Parathyroid adenoma (tissue), 2 donors: ENCODE measurements around the gene STX16.

Source experiments
- H2AFZ ChIP-seq: fragments of 300-600 bp; sonication (generic); one replicate; pipeline ENCODE4 v1.7.0; 2017; ENCODE audit warnings: antibody characterized with exemption, mild to moderate bottlenecking
- H3K27ac ChIP-seq: fragments of 300-600 bp; sonication (generic); one replicate; pipeline ENCODE4 v1.7.0; 2017
- H3K27me3 ChIP-seq: fragments of 300-600 bp; sonication (generic); one replicate; pipeline ENCODE4 v1.7.0; 2017; ENCODE audit warnings: low read length; ENCODE audit not compliant: control insufficient read depth, insufficient read depth
- H3K36me3 ChIP-seq: fragments of 300-600 bp; sonication (generic); one replicate; pipeline ENCODE4 v1.7.0; 2017; ENCODE audit warnings: low read length; ENCODE audit not compliant: control insufficient read depth, insufficient read depth
- H3K4me1 ChIP-seq: fragments of 300-600 bp; sonication (generic); one replicate; pipeline ENCODE4 v1.7.0; 2017; ENCODE audit warnings: control low read depth
- H3K4me2 ChIP-seq: fragments of 300-600 bp; sonication (generic); one replicate; pipeline ENCODE4 v1.7.0; 2017; ENCODE audit warnings: low read length
- H3K4me3 ChIP-seq: fragments of 300-600 bp; sonication (generic); one replicate; pipeline ENCODE4 v1.7.0; 2017; ENCODE audit warnings: low read depth, low read length
- H3K79me2 ChIP-seq: fragments of 300-600 bp; sonication (generic); one replicate; pipeline ENCODE4 v1.7.0; 2017; ENCODE audit warnings: control low read depth
- H3K9ac ChIP-seq: fragments of 300-600 bp; sonication (generic); one replicate; pipeline ENCODE4 v1.7.0; 2017; ENCODE audit warnings: mild to moderate bottlenecking
- H3K9me3 ChIP-seq: fragments of 300-600 bp; sonication (generic); one replicate; pipeline ENCODE4 v1.7.0; 2017; ENCODE audit warnings: low read length; ENCODE audit not compliant: control insufficient read depth
- TF ChIP-seq, protein P1 (sequence below): fragments of 300-600 bp; sonication (generic); IDR thresholded peaks from one replicate; pipeline ENCODE4 v1.7.0; 2017; ENCODE audit warnings: antibody characterized with exemption, mild to moderate bottlenecking
- donor health status: primary hyperparathyroidism.

STX16 gene

GRCh38 chr20:58659841-58660240 is 8.8 kb downstream of the STX16 start:
- TF ChIP-seq, protein P1, sequence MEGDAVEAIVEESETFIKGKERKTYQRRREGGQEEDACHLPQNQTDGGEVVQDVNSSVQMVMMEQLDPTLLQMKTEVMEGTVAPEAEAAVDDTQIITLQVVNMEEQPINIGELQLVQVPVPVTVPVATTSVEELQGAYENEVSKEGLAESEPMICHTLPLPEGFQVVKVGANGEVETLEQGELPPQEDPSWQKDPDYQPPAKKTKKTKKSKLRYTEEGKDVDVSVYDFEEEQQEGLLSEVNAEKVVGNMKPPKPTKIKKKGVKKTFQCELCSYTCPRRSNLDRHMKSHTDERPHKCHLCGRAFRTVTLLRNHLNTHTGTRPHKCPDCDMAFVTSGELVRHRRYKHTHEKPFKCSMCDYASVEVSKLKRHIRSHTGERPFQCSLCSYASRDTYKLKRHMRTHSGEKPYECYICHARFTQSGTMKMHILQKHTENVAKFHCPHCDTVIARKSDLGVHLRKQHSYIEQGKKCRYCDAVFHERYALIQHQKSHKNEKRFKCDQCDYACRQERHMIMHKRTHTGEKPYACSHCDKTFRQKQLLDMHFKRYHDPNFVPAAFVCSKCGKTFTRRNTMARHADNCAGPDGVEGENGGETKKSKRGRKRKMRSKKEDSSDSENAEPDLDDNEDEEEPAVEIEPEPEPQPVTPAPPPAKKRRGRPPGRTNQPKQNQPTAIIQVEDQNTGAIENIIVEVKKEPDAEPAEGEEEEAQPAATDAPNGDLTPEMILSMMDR, result no peak
- no peak overlapping the region for H3K4me2 ChIP-seq
- H3K4me3 ChIP-seq, result no peak overlapping the region
- peaks cover 3% of the 10 kb centered on the region for H3K4me1 ChIP-seq
- H3K9ac ChIP-seq, result no peak overlapping the region
- no peaks in the 10 kb centered on the region for H3K9me3 ChIP-seq
- H3K27me3 ChIP-seq, result no peaks in the 10 kb centered on the region
- no peak overlapping the region for H2AFZ ChIP-seq
- H3K79me2 ChIP-seq, result peaks cover 31% of the 10 kb centered on the region
- no peaks in the 10 kb centered on the region for H3K36me3 ChIP-seq
- no peak overlapping the region for H3K27ac ChIP-seq

GRCh38 chr20:58660855-58661597 is 9.9 kb downstream of the STX16 start:
- H3K4me3 ChIP-seq, result no peak overlapping the region

GRCh38 chr20:58661598-58662473 is 10.8 kb downstream of the STX16 start:
- Histone ChIP-seq H3K79me2 (peaks cover 24% of the 10 kb centered on the region), H3K27me3 (no peaks in the 10 kb centered on the region), H2AFZ (no peak overlapping the region), H3K4me1 (no peaks in the 10 kb centered on the region), H3K9me3 (no peaks in the 10 kb centered on the region), H3K36me3 (no peaks in the 10 kb centered on the region), H3K4me3 (no peak overlapping the region), H3K27ac (no peak overlapping the region), H3K4me2 (no peak overlapping the region), H3K9ac (no peak overlapping the region)
- TF ChIP-seq, protein P1, result no peak

More at GRCh38 chr20:58660855-58661597, 9.9 kb downstream of the STX16 start:
- Histone ChIP-seq H3K4me2 (no peak overlapping the region), H3K79me2 (peaks cover 25% of the 10 kb centered on the region), H3K9ac (no peak overlapping the region), H3K4me1 (peaks cover under 1% of the 10 kb centered on the region), H3K9me3 (no peaks in the 10 kb centered on the region), H3K27me3 (no peaks in the 10 kb centered on the region), H2AFZ (no peak overlapping the region), H3K36me3 (no peaks in the 10 kb centered on the region), H3K27ac (no peak overlapping the region)
- TF ChIP-seq, protein P1, result no peak

DNA sequence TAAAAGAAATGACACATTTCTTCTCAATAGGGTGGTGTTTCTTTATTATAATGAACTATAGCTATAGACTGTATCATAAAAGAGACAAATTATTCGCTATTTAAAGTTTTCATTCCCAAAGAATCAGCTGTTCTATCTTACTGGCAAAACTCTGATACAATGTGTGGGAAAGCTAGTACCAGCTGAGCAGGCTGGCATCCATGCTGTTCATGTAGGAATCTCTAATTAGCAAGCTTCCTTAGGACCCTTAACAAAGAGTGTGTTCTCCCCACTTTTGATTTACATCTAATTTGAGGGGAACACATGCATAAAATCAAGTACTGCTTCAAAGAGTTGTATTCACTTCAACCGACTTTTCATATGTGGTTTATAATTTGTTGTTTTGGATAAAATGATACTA is 13.2 kb downstream of the STX16 start:
- TF ChIP-seq, protein P1, result no peak
- Histone ChIP-seq H3K4me3 (no peak overlapping the region), H3K4me1 (no peaks in the 10 kb centered on the region), H2AFZ (no peak overlapping the region), H3K27ac (no peak overlapping the region), H3K9me3 (no peaks in the 10 kb centered on the region), H3K27me3 (no peaks in the 10 kb centered on the region), H3K79me2 (peaks cover 25% of the 10 kb centered on the region), H3K4me2 (no peak overlapping the region), H3K9ac (no peak overlapping the region), H3K36me3 (no peaks in the 10 kb centered on the region)
